ENCODE results near the gene SHISA9.

The SHISA9 gene

DNA sequence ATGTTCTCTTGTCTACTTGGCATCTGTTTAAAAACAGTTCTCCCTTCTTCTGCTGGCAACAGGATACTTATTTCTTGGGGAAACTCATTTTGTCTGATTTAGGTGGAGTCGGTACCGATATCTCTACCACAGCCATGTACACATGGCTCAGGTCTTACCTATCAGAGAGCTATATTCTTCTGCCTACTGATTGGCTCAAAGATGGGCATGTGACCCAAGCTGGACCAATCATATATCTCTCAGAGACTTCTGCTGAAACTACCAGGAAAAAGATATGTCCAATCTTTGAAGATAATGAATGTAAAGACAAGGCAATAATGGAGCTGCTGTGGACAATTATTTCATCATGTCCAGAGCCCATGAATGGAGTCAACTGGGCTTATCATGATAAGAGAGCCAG is 21.6 kb upstream of the SHISA9 start:
- H3K79me2 ChIP-seq (ENCODE audit: control insufficient read depth, low read length) = no peaks in the 10 kb centered on the region
- H3K36me3 ChIP-seq (ENCODE audit: control insufficient read depth, low read length) = no peaks in the 10 kb centered on the region
- H3K9me3 ChIP-seq (ENCODE audit: control insufficient read depth, insufficient read depth, low read length) = no peaks in the 10 kb centered on the region
- H3K9me2 ChIP-seq (replicated peaks; ENCODE audit: control insufficient read depth, low read length) = no peaks in the 10 kb centered on the region
- no peak overlapping the region for H3K4me2 ChIP-seq (ENCODE audit: low read length)
- H3K4me1 ChIP-seq (ENCODE audit: control insufficient read depth, low read length) = no peaks in the 10 kb centered on the region
- H4K20me1 ChIP-seq (ENCODE audit: control insufficient read depth, insufficient read depth, low read depth, low read length) = no peaks in the 10 kb centered on the region
- H3K4me3 ChIP-seq (ENCODE audit: low read length) = no peak overlapping the region
- H3K27ac ChIP-seq (ENCODE audit: low read depth, low read length) = no peak overlapping the region
- TF ChIP-seq EZH2phosphoT487 (IDR thresholded peaks at IDR 0.05; ENCODE audit: borderline replicate concordance, low read length) = no peak
- TF ChIP-seq, protein P1, sequence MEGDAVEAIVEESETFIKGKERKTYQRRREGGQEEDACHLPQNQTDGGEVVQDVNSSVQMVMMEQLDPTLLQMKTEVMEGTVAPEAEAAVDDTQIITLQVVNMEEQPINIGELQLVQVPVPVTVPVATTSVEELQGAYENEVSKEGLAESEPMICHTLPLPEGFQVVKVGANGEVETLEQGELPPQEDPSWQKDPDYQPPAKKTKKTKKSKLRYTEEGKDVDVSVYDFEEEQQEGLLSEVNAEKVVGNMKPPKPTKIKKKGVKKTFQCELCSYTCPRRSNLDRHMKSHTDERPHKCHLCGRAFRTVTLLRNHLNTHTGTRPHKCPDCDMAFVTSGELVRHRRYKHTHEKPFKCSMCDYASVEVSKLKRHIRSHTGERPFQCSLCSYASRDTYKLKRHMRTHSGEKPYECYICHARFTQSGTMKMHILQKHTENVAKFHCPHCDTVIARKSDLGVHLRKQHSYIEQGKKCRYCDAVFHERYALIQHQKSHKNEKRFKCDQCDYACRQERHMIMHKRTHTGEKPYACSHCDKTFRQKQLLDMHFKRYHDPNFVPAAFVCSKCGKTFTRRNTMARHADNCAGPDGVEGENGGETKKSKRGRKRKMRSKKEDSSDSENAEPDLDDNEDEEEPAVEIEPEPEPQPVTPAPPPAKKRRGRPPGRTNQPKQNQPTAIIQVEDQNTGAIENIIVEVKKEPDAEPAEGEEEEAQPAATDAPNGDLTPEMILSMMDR (IDR thresholded peaks at IDR 0.05; ENCODE audit: low read depth, low read length, poor library complexity, severe bottlenecking) = no peak
- H3F3A ChIP-seq (ENCODE audit: control insufficient read depth, insufficient read depth) = no peaks in the 10 kb centered on the region
- no peaks in the 10 kb centered on the region for H3K27me3 ChIP-seq (ENCODE audit: control insufficient read depth, low read length)

GRCh38 chr16:12881182-12881581 is 20.2 kb upstream of the SHISA9 start:
- Histone ChIP-seq H3K9me3 (ENCODE audit: control insufficient read depth, insufficient read depth, low read length) (no peaks in the 10 kb centered on the region), H3K79me2 (ENCODE audit: control insufficient read depth, low read length) (no peaks in the 10 kb centered on the region), H3K4me1 (ENCODE audit: control insufficient read depth, low read length) (no peaks in the 10 kb centered on the region), H3F3A (ENCODE audit: control insufficient read depth, insufficient read depth) (no peaks in the 10 kb centered on the region), H3K36me3 (ENCODE audit: control insufficient read depth, low read length) (no peaks in the 10 kb centered on the region), H3K27ac (ENCODE audit: low read depth, low read length) (no peak overlapping the region), H4K20me1 (ENCODE audit: control insufficient read depth, insufficient read depth, low read depth, low read length) (no peaks in the 10 kb centered on the region), H3K27me3 (ENCODE audit: control insufficient read depth, low read length) (no peaks in the 10 kb centered on the region), H3K4me3 (ENCODE audit: low read length) (no peak overlapping the region), H3K9me2 (replicated peaks; ENCODE audit: control insufficient read depth, low read length) (no peaks in the 10 kb centered on the region), H3K4me2 (ENCODE audit: low read length) (no peak overlapping the region)
- TF ChIP-seq EZH2phosphoT487 (IDR thresholded peaks at IDR 0.05; ENCODE audit: borderline replicate concordance, low read length) = no peak
- TF ChIP-seq, protein P1 (IDR thresholded peaks at IDR 0.05; ENCODE audit: low read depth, low read length, poor library complexity, severe bottlenecking) = no peak

DNA sequence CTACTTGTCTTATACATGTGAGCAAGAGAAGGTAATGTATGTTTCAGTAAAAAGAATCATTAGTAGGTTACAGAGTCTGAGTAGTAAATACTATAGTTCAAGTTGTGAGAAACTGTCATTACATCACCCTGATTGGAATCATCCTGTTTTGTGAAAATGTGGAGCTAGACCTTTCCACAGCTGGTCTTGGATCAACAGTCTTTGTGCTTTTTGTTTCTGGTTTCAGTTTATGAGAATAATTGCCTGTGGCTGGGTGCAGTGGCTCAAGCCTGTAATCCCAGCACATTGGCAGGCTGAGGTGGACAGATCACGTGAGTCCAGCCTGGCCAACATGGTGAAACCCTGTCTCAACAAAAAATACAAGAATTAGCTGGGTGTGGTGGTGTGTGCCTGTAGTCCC is 19.7 kb upstream of the SHISA9 start:
- Histone ChIP-seq H3K79me2 (ENCODE audit: control insufficient read depth, low read length) (no peaks in the 10 kb centered on the region), H3K4me3 (ENCODE audit: low read length) (no peak overlapping the region), H3K9me2 (replicated peaks; ENCODE audit: control insufficient read depth, low read length) (no peaks in the 10 kb centered on the region), H3K4me2 (ENCODE audit: low read length) (no peak overlapping the region), H3K4me1 (ENCODE audit: control insufficient read depth, low read length) (no peaks in the 10 kb centered on the region), H3K36me3 (ENCODE audit: control insufficient read depth, low read length) (no peaks in the 10 kb centered on the region), H3F3A (ENCODE audit: control insufficient read depth, insufficient read depth) (no peaks in the 10 kb centered on the region), H3K27me3 (ENCODE audit: control insufficient read depth, low read length) (no peaks in the 10 kb centered on the region), H3K27ac (ENCODE audit: low read depth, low read length) (no peak overlapping the region), H4K20me1 (ENCODE audit: control insufficient read depth, insufficient read depth, low read depth, low read length) (no peaks in the 10 kb centered on the region), H3K9me3 (ENCODE audit: control insufficient read depth, insufficient read depth, low read length) (no peaks in the 10 kb centered on the region)
- TF ChIP-seq, protein P1 (IDR thresholded peaks at IDR 0.05; ENCODE audit: low read depth, low read length, poor library complexity, severe bottlenecking) = no peak
- no peak for TF ChIP-seq EZH2phosphoT487 (IDR thresholded peaks at IDR 0.05; ENCODE audit: borderline replicate concordance, low read length)

DNA sequence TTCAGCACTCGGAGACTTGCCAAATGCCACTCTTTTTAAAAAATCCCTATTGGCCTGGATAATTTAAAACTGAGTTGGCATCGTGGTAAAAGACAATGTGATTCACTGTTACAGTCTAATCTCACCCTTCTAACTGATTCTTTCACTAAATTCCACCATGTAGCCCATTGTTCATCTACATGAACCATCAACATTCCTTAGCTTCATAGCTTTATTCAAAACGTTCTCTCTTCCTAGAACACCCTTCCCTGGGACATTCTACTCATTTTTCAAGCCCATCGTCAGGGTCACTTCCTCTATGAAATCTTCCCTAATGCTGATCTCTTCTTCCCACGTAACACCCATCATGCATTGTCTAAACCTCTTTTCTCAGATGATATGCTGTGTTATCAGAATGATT is 15.7 kb upstream of the SHISA9 start:
- H3K4me3 ChIP-seq (ENCODE audit: low read length) = no peak overlapping the region
- H3K9me2 ChIP-seq (replicated peaks; ENCODE audit: control insufficient read depth, low read length) = no peaks in the 10 kb centered on the region
- H3K36me3 ChIP-seq (ENCODE audit: control insufficient read depth, low read length) = no peaks in the 10 kb centered on the region
- no peaks in the 10 kb centered on the region for H4K20me1 ChIP-seq (ENCODE audit: control insufficient read depth, insufficient read depth, low read depth, low read length)
- no peaks in the 10 kb centered on the region for H3K79me2 ChIP-seq (ENCODE audit: control insufficient read depth, low read length)
- TF ChIP-seq, protein P1 (IDR thresholded peaks at IDR 0.05; ENCODE audit: low read depth, low read length, poor library complexity, severe bottlenecking) = no peak
- TF ChIP-seq EZH2phosphoT487 (IDR thresholded peaks at IDR 0.05; ENCODE audit: borderline replicate concordance, low read length) = no peak
- H3K27me3 ChIP-seq (ENCODE audit: control insufficient read depth, low read length) = no peaks in the 10 kb centered on the region
- H3K27ac ChIP-seq (ENCODE audit: low read depth, low read length) = no peak overlapping the region
- H3K4me1 ChIP-seq (ENCODE audit: control insufficient read depth, low read length) = no peaks in the 10 kb centered on the region
- no peaks in the 10 kb centered on the region for H3K9me3 ChIP-seq (ENCODE audit: control insufficient read depth, insufficient read depth, low read length)
- no peak overlapping the region for H3K4me2 ChIP-seq (ENCODE audit: low read length)
- no peaks in the 10 kb centered on the region for H3F3A ChIP-seq (ENCODE audit: control insufficient read depth, insufficient read depth)
